Transverse colon (tissue), 4 donors: Measurements from ENCODE around the gene MFRP. TPM values are rescaled to one million over a fixed set of nuclear protein-coding genes. Genes with fewer than 3 reads are reported as not detected.
A peak's percentile ranks its signal among the peaks of the same experiment; 100 is the strongest.

Source experiments
- DNase-seq: peaks from one replicate; pipeline ENCODE4 v3.0.0-alpha.2; 2019
- H3K27ac ChIP-seq, 4 donors: fragments of 200-600 bp; sonication (generic); 2 replicates each; pipeline ENCODE4 v1.5.1; 2016 to 2018; ENCODE audit warnings: inconsistent platforms in 4 of 4
- H3K27me3 ChIP-seq: fragments of 200-600 bp; sonication (generic); 2 replicates; pipeline ENCODE4 v1.5.1; 2017; ENCODE audit warnings: inconsistent platforms
- H3K36me3 ChIP-seq, 4 donors: fragments of 200-600 bp; sonication (generic); 2 replicates each; pipeline ENCODE4 v1.5.1; 2017 to 2019; ENCODE audit warnings: inconsistent platforms in 4 of 4
- H3K4me1 ChIP-seq, 4 donors: fragments of 200-600 bp; sonication (generic); 2 replicates each; pipeline ENCODE4 v1.5.1; 2017 to 2020; ENCODE audit warnings: inconsistent platforms in 4 of 4
- H3K4me3 ChIP-seq, 4 donors: fragments of 200-600 bp; sonication (generic); 1 replicate in 1 of 4; 2 replicates in 3 of 4; pipeline versions ENCODE4 v1.5.1 to v1.6.1; 2017 to 2019; ENCODE audit warnings: inconsistent platforms in 4 of 4
- H3K9me3 ChIP-seq, 2 donors: fragments of 200-600 bp; sonication (generic); 2 replicates each; pipeline ENCODE4 v1.5.1; 2017 to 2019; ENCODE audit warnings: inconsistent platforms in 2 of 2
- CTCF ChIP-seq, 5 experiments: fragments of 200-600 bp in 3 of 5; fragments of 450-650 bp in 2 of 5; sonication (generic) in 3 of 5; IDR thresholded peaks; 1 replicate in 2 of 5; 2 replicates in 3 of 5; pipeline ENCODE4 v1.5.1; 2016 to 2017; ENCODE audit warnings: antibody characterized with exemption in 5 of 5, inconsistent platforms in 3 of 5, mild to moderate bottlenecking in 2 of 5, moderate library complexity in 1 of 5
- EP300 ChIP-seq: sonication (generic); formaldehyde crosslinking; IDR thresholded peaks from one replicate; pipeline ENCODE4 v1.6.1; 2017; ENCODE audit warnings: antibody characterized with exemption, low read depth
- POLR2A ChIP-seq: fragments of 450-650 bp; IDR thresholded peaks from one replicate; pipeline ENCODE4 v1.6.1; 2016; ENCODE audit warnings: antibody characterized with exemption, mild to moderate bottlenecking, moderate library complexity
- POLR2AphosphoS5 ChIP-seq, 3 donors: sonication (generic); formaldehyde crosslinking; IDR thresholded peaks; one replicate each; pipeline ENCODE4 v1.6.1; 2016; ENCODE audit warnings: antibody characterized with exemption in 3 of 3
- WGBS, 2 donors: methylation state at CpG; one replicate each; pipeline ENCODE4 v1.1.5; 2018; ENCODE audit warnings: low coverage in 1 of 2; 5-methylcytosine and 5-hydroxymethylcytosine counted together
- in situ Hi-C, 4 donors: fragments of 200-750 bp; cut with MboI; loops; one replicate each; pipeline versions ENCODE4 v1.15.0 to v1.15.1; 2017; ENCODE audit warnings: low sequenced_read_pairs in 3 of 4, low pct_ligation_motif_present in 1 of 4, low pct_unique_long_range_greater_than_20kb in 1 of 4
- intact Hi-C: fragments of 100-400 bp; cut with DNase I; formaldehyde crosslinking; loops from one replicate; pipeline ENCODE4 v1.15.1; 2023; ENCODE audit warnings: low total_unique reads
- total RNA-seq, 4 donors: library from RNA; depleted of rRNA; stranded (reverse); fragments of >200 nt; gene quantifications; one replicate each; pipeline ENCODE4 v1.1.0, GENCODE V29; 2016

The MFRP gene
- total RNA-seq, 4 donors from 2014 or later: 0.32 TPM; not detected in 3

- TF ChIP-seq CTCF (IDR thresholded peaks at IDR 0.05) (no peak), EP300 (no peak), POLR2AphosphoS5 (IDR thresholded peaks at IDR 0.05) (no peak), POLR2A (no peak)
- Histone ChIP-seq H3K4me1 (peaks cover 0 to 11% (median 7%) of the 10 kb centered on the region in 4 donors), H3K9me3 (no peaks in the 10 kb centered on the region), H3K4me3 (no peak overlapping the region), H3K36me3 (peaks cover 0 to 7% (median 2%) of the 10 kb centered on the region in 4 donors), H3K27ac (peak overlapping the region in 1 of 4 donors; percentile 1), H3K27me3 (peaks cover 17% of the 10 kb centered on the region)
- no peak for DNase-seq
- intact Hi-C loops (no loop called here), in situ Hi-C loops (no loop called here)
- 69% methylated on average over 20 of the region's 20 CpGs; no CpG with 5 or more reads in 1 of the 2 donors for WGBS, 2 donors
Measured at GRCh38 chr11:119310682-119311052, 35.8 kb downstream of the MFRP start.

GRCh38 chr11:119309953-119310681 is 36.4 kb downstream of the MFRP start:
- intact Hi-C loops (no loop called here), in situ Hi-C loops (no loop called here)
- DNase-seq: no peak
- WGBS, 2 donors: 68 to 88% methylated on average over 7 to 17 of the region's 17 CpGs
- Histone ChIP-seq H3K4me1 (peaks cover 0 to 6% (median 3%) of the 10 kb centered on the region in 4 donors), H3K36me3 (peaks cover 0 to 7% (median 2%) of the 10 kb centered on the region in 4 donors), H3K27me3 (peaks cover 11% of the 10 kb centered on the region), H3K27ac (no peak overlapping the region), H3K4me3 (no peak overlapping the region), H3K9me3 (no peaks in the 10 kb centered on the region)
- TF ChIP-seq POLR2A (no peak), EP300 (no peak), POLR2AphosphoS5 (IDR thresholded peaks at IDR 0.05) (no peak), CTCF (IDR thresholded peaks at IDR 0.05) (no peak)

- in situ Hi-C loops: no loop called here
- peaks cover 0 to 7% (median 2%) of the 10 kb centered on the region in 4 donors for H3K36me3 ChIP-seq
- 68% methylated on average over 11 of the region's 11 CpGs; no CpG with 5 or more reads in 1 of the 2 donors for WGBS, 2 donors
- no peak overlapping the region for H3K27ac ChIP-seq
- intact Hi-C loops: no loop called here
- H3K4me3 ChIP-seq: no peak overlapping the region
- H3K4me1 ChIP-seq: no peaks in the 10 kb centered on the region
- no peaks in the 10 kb centered on the region for H3K9me3 ChIP-seq
- no peak for TF ChIP-seq POLR2A
- TF ChIP-seq CTCF (IDR thresholded peaks at IDR 0.05): no peak
- no peak for TF ChIP-seq POLR2AphosphoS5 (IDR thresholded peaks at IDR 0.05)
- TF ChIP-seq EP300: no peak
- DNase-seq: no peak
- peaks cover 4% of the 10 kb centered on the region for H3K27me3 ChIP-seq
Measured at GRCh38 chr11:119309411-119309810, 37.1 kb downstream of the MFRP start.

- Histone ChIP-seq H3K27ac (peak overlapping the region; percentile 3 to 27 (median 21)), H3K27me3 (no peaks in the 10 kb centered on the region), H3K4me3 (no peak overlapping the region), H3K4me1 (no peaks in the 10 kb centered on the region), H3K36me3 (peaks cover 0 to 7% (median 4%) of the 10 kb centered on the region in 4 donors), H3K9me3 (no peaks in the 10 kb centered on the region)
- in situ Hi-C loops (no loop called here), intact Hi-C loops (no loop called here)
- WGBS, 2 donors: 69% methylated on average over 5 of the region's 5 CpGs; no CpG with 5 or more reads in 1 of the 2 donors
- TF ChIP-seq POLR2AphosphoS5 (IDR thresholded peaks at IDR 0.05) (no peak), EP300 (no peak), CTCF (IDR thresholded peaks at IDR 0.05) (no peak), POLR2A (no peak)
- DNase-seq: no peak
Measured at GRCh38 chr11:119307974-119308373, 38.5 kb downstream of the MFRP start.
